Natural killer cell (primary cell): ENCODE data around the gene CACNA1C. TPM values are rescaled to one million over a fixed set of nuclear protein-coding genes. Genes with fewer than 3 reads are reported as not detected.

Source experiments
- ATAC-seq, 3 donors: fragments of 150-1000 bp in 2 of 3; fragments of 200-7000 bp in 1 of 3; cut with Tn5 transposase; 1 replicate in 1 of 3; 2 replicates in 2 of 3; pipeline ENCODE4 v1.10.0; 2021; ENCODE audit warnings: mild to moderate bottlenecking in 2 of 3, moderate library complexity in 2 of 3
- DNase-seq, 2 donors: peaks; one replicate each; pipeline versions ENCODE4 v3.0.0 to v3.0.0-alpha.2; 2013 to 2021; ENCODE audit warnings: mixed read lengths in 1 of 2
- H3K27ac ChIP-seq: one replicate; pipeline ENCODE4 v1.5.1; 2013; ENCODE audit warnings: mild to moderate bottlenecking, low read length
- H3K27me3 ChIP-seq: one replicate; pipeline ENCODE4 v1.6.1; 2013; ENCODE audit warnings: low read length; ENCODE audit not compliant: control insufficient read depth, insufficient read depth
- H3K36me3 ChIP-seq: one replicate; pipeline ENCODE4 v1.6.1; 2013; ENCODE audit warnings: low read length; ENCODE audit not compliant: control insufficient read depth, insufficient read depth
- H3K4me1 ChIP-seq: one replicate; pipeline ENCODE4 v1.6.1; 2013; ENCODE audit warnings: low read length; ENCODE audit not compliant: control insufficient read depth, insufficient read depth
- H3K4me3 ChIP-seq: one replicate; pipeline ENCODE4 v1.5.1; 2013; ENCODE audit warnings: low read length
- H3K9me3 ChIP-seq: one replicate; pipeline ENCODE4 v1.6.1; 2013; ENCODE audit warnings: low read length; ENCODE audit not compliant: control insufficient read depth, insufficient read depth
- H3K27ac Mint-ChIP-seq, 2 donors: one replicate each; pipeline ENCODE4 v1.8.0; 2022; ENCODE audit warnings: mild to moderate bottlenecking in 2 of 2, mixed read lengths in 2 of 2, moderate library complexity in 1 of 2
- H3K27me3 Mint-ChIP-seq, 2 donors: one replicate each; pipeline ENCODE4 v1.8.0; 2022; ENCODE audit warnings: low read depth in 2 of 2, mixed read lengths in 2 of 2
- H3K36me3 Mint-ChIP-seq: one replicate; pipeline ENCODE4 v1.8.0; 2022; ENCODE audit warnings: mixed read lengths
- H3K4me1 Mint-ChIP-seq, 2 donors: one replicate each; pipeline ENCODE4 v1.8.0; 2022; ENCODE audit warnings: mixed read lengths in 2 of 2
- H3K4me3 Mint-ChIP-seq: one replicate; pipeline ENCODE4 v1.8.0; 2022; ENCODE audit warnings: mild to moderate bottlenecking, moderate library complexity, mixed read lengths
- H3K9me3 Mint-ChIP-seq, 2 donors: one replicate each; pipeline ENCODE4 v1.8.0; 2022; ENCODE audit warnings: mixed read lengths in 2 of 2
- WGBS: methylation state at CpG from one replicate; pipeline ENCODE4 v1.1.7; 2013; ENCODE audit warnings: missing lambda C conversion rate; ENCODE audit not compliant: insufficient coverage; 5-methylcytosine and 5-hydroxymethylcytosine counted together
- intact Hi-C: fragments of 100-400 bp; cut with micrococcal nuclease; formaldehyde crosslinking; loops from one replicate; pipeline ENCODE4 v1.14.2; 2022
- total RNA-seq, 4 donors: library from RNA; stranded (reverse); fragments of 120-200 nt in 1 of 4; gene quantifications; one replicate each; pipeline versions ENCODE4 v1.2.3 to v1.2.4, GENCODE V29; 2013 to 2022
- TF ChIP-seq, protein P1 (sequence below): fragments of 200-600 bp; IDR thresholded peaks from one replicate; pipeline ENCODE4 v1.8.0; 2022; ENCODE audit warnings: antibody characterized with exemption

Gene CACNA1C
- total RNA-seq, 3 donors from 2014 or later (not counting 1 experiment from before 2014, with no cell fraction given): 0.07 to 0.35 (median 0.08) TPM

DNA sequence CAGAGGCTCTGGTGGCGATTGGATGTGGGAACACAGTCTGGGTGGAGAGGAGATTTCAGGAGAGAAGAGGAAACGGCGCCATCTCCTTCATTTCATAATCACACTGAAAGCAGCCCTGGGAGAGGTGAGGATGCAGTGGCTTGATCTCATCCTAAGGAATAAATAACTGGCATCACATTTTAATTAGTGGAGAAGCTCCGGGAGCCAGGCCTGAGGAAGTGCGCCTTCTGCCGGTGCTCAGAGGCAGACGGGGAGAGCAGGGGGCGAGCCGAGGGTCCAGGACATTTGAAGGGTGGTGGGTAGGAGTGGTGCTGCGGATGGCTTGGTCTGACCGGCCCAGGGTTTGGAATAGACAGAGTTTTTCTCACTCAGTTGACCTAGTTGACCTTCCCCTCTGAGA is 265.0 kb downstream of the CACNA1C start:
- H3K4me3 ChIP-seq: no peak overlapping the region
- H3K9me3 ChIP-seq: no peaks in the 10 kb centered on the region
- H3K27me3 Mint-ChIP-seq: no peaks in the 10 kb centered on the region
- no peak overlapping the region for H3K27ac ChIP-seq
- no peaks in the 10 kb centered on the region for H3K9me3 Mint-ChIP-seq
- intact Hi-C loops: no loop called here
- no peak overlapping the region for H3K4me3 Mint-ChIP-seq
- ATAC-seq (no peak), DNase-seq (no peak)
- no peaks in the 10 kb centered on the region for H3K4me1 Mint-ChIP-seq
- TF ChIP-seq, protein P1, sequence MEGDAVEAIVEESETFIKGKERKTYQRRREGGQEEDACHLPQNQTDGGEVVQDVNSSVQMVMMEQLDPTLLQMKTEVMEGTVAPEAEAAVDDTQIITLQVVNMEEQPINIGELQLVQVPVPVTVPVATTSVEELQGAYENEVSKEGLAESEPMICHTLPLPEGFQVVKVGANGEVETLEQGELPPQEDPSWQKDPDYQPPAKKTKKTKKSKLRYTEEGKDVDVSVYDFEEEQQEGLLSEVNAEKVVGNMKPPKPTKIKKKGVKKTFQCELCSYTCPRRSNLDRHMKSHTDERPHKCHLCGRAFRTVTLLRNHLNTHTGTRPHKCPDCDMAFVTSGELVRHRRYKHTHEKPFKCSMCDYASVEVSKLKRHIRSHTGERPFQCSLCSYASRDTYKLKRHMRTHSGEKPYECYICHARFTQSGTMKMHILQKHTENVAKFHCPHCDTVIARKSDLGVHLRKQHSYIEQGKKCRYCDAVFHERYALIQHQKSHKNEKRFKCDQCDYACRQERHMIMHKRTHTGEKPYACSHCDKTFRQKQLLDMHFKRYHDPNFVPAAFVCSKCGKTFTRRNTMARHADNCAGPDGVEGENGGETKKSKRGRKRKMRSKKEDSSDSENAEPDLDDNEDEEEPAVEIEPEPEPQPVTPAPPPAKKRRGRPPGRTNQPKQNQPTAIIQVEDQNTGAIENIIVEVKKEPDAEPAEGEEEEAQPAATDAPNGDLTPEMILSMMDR: no peak
- H3K36me3 Mint-ChIP-seq: no peaks in the 10 kb centered on the region
- no peaks in the 10 kb centered on the region for H3K27me3 ChIP-seq
- no peaks in the 10 kb centered on the region for H3K4me1 ChIP-seq
- no peak overlapping the region for H3K27ac Mint-ChIP-seq
- no peaks in the 10 kb centered on the region for H3K36me3 ChIP-seq
- 92% methylated on average over 8 of the region's 11 CpGs for WGBS

DNA sequence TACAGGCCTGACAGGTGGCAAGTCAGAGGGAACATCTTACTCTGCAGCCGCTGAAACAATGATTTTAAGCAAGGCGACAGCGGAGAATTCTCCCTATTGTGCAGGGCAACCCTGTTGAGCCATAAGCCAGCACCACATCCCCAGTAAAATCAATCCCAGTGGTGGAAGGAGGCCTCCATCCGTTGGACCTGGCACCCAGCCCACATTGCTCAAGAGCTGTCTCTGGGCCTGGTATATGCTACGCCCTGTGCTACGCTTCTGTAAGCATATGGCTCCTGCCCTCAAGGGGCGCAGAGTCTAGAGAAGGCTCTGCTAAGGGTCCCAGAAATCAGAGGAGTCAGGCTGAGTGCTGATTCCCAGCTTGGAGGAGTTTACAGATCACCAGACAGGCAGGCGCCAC is 265.5 kb downstream of the CACNA1C start:
- Mint-ChIP-seq H3K27ac (no peak overlapping the region), H3K4me3 (no peak overlapping the region), H3K4me1 (no peaks in the 10 kb centered on the region), H3K36me3 (no peaks in the 10 kb centered on the region), H3K27me3 (peaks cover 0 to 4% of the 10 kb centered on the region in 2 donors), H3K9me3 (no peaks in the 10 kb centered on the region)
- no peak overlapping the region for H3K27ac ChIP-seq
- TF ChIP-seq, protein P1: no peak
- no peaks in the 10 kb centered on the region for H3K36me3 ChIP-seq
- intact Hi-C loops: no loop called here
- ATAC-seq (no peak), DNase-seq (no peak)
- H3K4me1 ChIP-seq: no peaks in the 10 kb centered on the region
- no peak overlapping the region for H3K4me3 ChIP-seq
- 87% methylated on average over 8 of the region's 8 CpGs for WGBS
- H3K9me3 ChIP-seq: no peaks in the 10 kb centered on the region
- H3K27me3 ChIP-seq: no peaks in the 10 kb centered on the region

DNA sequence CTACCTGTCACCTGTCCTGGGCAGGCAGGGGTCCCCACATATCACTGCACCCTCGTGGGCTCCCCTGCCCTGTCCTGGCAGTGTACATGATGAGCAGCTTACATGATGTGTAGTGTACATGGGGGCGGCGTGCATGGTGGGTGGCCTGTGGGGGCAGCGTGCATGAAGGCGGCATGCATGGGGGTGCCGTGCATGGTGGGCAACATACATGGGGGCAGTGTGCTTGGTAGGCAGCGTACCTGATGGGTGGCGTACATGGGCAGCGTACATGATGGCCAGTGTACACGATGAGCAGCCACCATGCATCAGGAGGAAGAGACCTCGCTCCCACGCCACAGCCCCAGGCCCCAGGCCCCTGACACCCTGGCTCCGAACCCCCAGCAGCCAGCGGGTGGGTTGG is 266.3 kb downstream of the CACNA1C start:
- TF ChIP-seq, protein P1: no peak
- Mint-ChIP-seq H3K36me3 (no peaks in the 10 kb centered on the region), H3K4me1 (no peaks in the 10 kb centered on the region), H3K4me3 (no peak overlapping the region), H3K27ac (no peak overlapping the region), H3K9me3 (no peaks in the 10 kb centered on the region), H3K27me3 (peaks cover 0 to 7% of the 10 kb centered on the region in 2 donors)
- no peaks in the 10 kb centered on the region for H3K27me3 ChIP-seq
- no peaks in the 10 kb centered on the region for H3K9me3 ChIP-seq
- no peak overlapping the region for H3K27ac ChIP-seq
- H3K36me3 ChIP-seq: no peaks in the 10 kb centered on the region
- intact Hi-C loops: no loop called here
- no peak for ATAC-seq
- WGBS: 90% methylated on average over 14 of the region's 14 CpGs
- no peaks in the 10 kb centered on the region for H3K4me1 ChIP-seq
- H3K4me3 ChIP-seq: no peak overlapping the region
- no peak for DNase-seq

DNA sequence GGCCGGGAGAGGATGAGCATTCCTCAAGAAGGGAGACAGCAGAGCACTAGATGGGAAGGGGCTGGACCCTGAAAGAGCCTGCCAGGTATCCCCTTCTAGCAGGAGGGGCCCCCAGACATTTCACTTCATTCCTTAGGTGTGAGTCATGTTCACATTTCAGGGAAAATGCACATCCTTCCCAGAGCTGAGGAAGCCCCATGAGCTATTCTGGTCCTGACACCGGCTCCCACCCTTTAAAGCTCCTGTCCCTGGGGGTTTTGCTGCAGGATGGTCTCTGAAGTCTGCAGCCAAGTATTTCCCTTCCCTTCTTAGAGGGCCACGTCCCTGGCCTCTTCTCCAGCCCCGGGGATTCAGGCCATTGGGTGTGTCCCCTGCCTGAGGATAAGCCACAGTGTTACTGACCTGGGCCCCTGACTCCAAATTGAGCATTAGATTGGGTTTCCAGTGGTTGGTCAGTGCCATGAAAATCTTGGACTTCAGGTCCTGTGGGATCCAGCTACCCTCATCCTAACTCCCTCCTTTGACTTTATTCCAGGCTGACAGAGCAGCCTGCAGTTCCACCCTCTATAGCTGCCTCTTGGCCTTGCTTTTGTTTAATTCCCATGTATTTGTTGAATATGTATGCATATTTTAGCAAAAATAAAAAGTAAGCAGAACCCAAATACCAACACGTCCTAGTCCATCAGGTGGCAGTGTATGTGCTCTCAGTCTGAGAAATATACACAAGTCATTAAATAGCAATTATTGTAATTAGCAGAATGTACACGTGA is 267.1 kb downstream of the CACNA1C start:
- ATAC-seq (no peak), DNase-seq (no peak)
- Mint-ChIP-seq H3K36me3 (no peaks in the 10 kb centered on the region), H3K27me3 (peaks cover under 1 to 7% of the 10 kb centered on the region in 2 donors), H3K9me3 (no peaks in the 10 kb centered on the region), H3K27ac (no peak overlapping the region), H3K4me3 (no peak overlapping the region), H3K4me1 (no peaks in the 10 kb centered on the region)
- H3K4me1 ChIP-seq: no peaks in the 10 kb centered on the region
- H3K9me3 ChIP-seq: no peaks in the 10 kb centered on the region
- H3K36me3 ChIP-seq: no peaks in the 10 kb centered on the region
- H3K4me3 ChIP-seq: no peak overlapping the region
- 70% methylated on average over 5 of the region's 6 CpGs for WGBS
- no peak overlapping the region for H3K27ac ChIP-seq
- TF ChIP-seq, protein P1: no peak
- H3K27me3 ChIP-seq: no peaks in the 10 kb centered on the region
- intact Hi-C loops: no loop called here
